Activated CD4-positive, alpha-beta memory T cell treated with anti-CD3 and anti-CD28 coated beads, Interleukin-2, amount 10 ng/mL, durations not matched to agents 7 days and 5 days (primary cell): ENCODE measurements around the gene SIGLEC9. TPM values are rescaled to one million over a fixed set of nuclear protein-coding genes. Genes with fewer than 3 reads are reported as not detected.

Experiments
- CTCF ChIA-PET: fragments of 350-600 bp; sonication (Branson Sonifier 250); formaldehyde crosslinking; loops from one replicate; lab custom pipeline; 2021; ENCODE audit warnings: antibody characterized with exemption, inconsistent platforms; lab: Charles Lee
- POLR2A ChIA-PET: fragments of 350-600 bp; sonication (Branson Sonifier 250); formaldehyde crosslinking; loops from one replicate; lab custom pipeline; 2021; ENCODE audit warnings: antibody characterized with exemption; lab: Charles Lee
- DNase-seq: peaks from one replicate; pipeline ENCODE4 v3.0.0-alpha.2; 2020
- H3K27ac Mint-ChIP-seq: one replicate; pipeline ENCODE4 v1.8.0; 2021; ENCODE audit warnings: mild to moderate bottlenecking, mixed read lengths
- H3K27me3 Mint-ChIP-seq: one replicate; pipeline ENCODE4 v1.8.0; 2021; ENCODE audit warnings: mixed read lengths
- H3K36me3 Mint-ChIP-seq: one replicate; pipeline ENCODE4 v1.8.0; 2021; ENCODE audit warnings: low read depth, mixed read lengths
- H3K4me1 Mint-ChIP-seq: one replicate; pipeline ENCODE4 v1.8.0; 2021; ENCODE audit warnings: mixed read lengths
- H3K4me3 Mint-ChIP-seq: one replicate; pipeline ENCODE4 v1.8.0; 2021; ENCODE audit warnings: mild to moderate bottlenecking, mixed read lengths
- H3K9me3 Mint-ChIP-seq: one replicate; pipeline ENCODE4 v1.8.0; 2021; ENCODE audit warnings: mixed read lengths
- total RNA-seq, 2 experiments: library from RNA; stranded (reverse); gene quantifications; one replicate each; pipeline ENCODE4 v1.2.3, GENCODE V29; 2021

Gene SIGLEC9
- total RNA-seq, 2 experiments from 2014 or later = 1.1 to 1.7 TPM

DNA sequence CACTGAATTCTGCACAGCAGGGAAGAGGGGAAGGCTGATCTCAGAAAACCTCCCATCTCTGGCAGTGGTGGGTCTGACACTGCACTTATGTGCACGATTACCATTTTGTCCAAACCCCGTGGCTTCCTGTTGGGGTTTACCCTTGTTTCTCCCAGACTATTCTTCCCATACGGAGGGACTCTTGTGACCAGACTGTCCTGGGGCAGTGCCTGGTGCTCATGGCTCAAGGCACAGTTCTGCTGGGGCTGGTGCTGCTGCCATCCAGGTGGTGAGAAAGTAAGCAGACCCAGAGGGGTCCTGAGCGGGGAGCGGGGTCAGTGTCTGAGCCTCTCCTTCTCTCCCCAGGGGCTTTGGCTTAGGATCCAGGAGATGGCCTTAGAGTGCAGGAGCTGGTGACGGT lies 5.1 kb upstream of the SIGLEC9 start:
- peaks cover 71% of the 10 kb centered on the region for H3K4me1 Mint-ChIP-seq
- no peak for DNase-seq
- POLR2A ChIA-PET = no interaction called here
- H3K9me3 Mint-ChIP-seq = no peaks in the 10 kb centered on the region
- peaks cover 35% of the 10 kb centered on the region for H3K27me3 Mint-ChIP-seq
- CTCF ChIA-PET = no interaction called here
- no peak overlapping the region for H3K27ac Mint-ChIP-seq
- no peak overlapping the region for H3K4me3 Mint-ChIP-seq
- peaks cover 6% of the 10 kb centered on the region for H3K36me3 Mint-ChIP-seq

DNA sequence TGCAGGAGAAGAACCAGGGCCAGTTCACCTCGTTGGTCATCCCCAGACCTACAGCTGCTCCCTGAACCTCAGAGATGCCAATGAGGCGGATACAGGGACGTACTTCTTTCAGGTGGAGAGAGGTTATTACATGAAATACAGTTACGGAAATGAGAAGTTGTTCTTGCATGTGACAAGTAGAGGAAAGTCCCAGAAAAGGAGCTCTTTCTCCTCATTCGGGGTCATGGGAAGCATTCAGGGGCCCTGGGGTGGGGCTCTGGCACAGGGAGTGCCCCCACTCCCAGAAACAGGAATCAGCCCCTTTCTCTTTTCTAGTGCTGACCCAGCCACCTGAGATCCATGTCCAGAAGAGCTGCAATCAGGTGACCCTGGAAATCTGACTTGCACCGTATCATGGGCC lies 4.5 kb upstream of the SIGLEC9 start:
- peaks cover 33% of the 10 kb centered on the region for H3K27me3 Mint-ChIP-seq
- peaks cover 71% of the 10 kb centered on the region for H3K4me1 Mint-ChIP-seq
- no peaks in the 10 kb centered on the region for H3K9me3 Mint-ChIP-seq
- CTCF ChIA-PET = no interaction called here
- peaks cover 6% of the 10 kb centered on the region for H3K36me3 Mint-ChIP-seq
- no peak overlapping the region for H3K27ac Mint-ChIP-seq
- H3K4me3 Mint-ChIP-seq = no peak overlapping the region
- POLR2A ChIA-PET = no interaction called here
- DNase-seq = no peak

DNA sequence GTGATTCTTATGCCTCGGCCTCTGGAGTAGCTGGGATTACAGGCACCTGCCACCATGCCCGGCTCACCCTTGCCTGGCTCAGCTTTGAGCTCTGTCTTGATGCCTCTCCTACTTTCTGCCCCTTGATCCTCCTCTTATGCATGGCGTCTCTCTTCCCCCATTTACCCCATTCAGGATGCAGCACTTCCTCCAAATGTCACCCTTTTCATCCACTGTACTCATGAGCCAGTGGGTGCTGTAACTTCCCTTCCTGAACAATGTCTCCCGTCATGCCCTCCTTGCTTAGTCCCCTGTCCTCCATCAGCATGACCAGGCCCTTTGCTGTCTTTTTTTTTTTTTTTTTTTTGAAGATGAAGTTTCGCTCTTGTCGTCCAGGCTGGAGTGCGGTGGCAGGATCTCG lies 3.4 kb upstream of the SIGLEC9 start:
- ChIA-PET POLR2A (no interaction called here), CTCF (no interaction called here)
- Mint-ChIP-seq H3K4me1 (peaks cover 62% of the 10 kb centered on the region), H3K9me3 (no peaks in the 10 kb centered on the region), H3K4me3 (no peak overlapping the region), H3K27ac (no peak overlapping the region), H3K36me3 (peaks cover 4% of the 10 kb centered on the region), H3K27me3 (peaks cover 24% of the 10 kb centered on the region)
- no peak for DNase-seq

DNA sequence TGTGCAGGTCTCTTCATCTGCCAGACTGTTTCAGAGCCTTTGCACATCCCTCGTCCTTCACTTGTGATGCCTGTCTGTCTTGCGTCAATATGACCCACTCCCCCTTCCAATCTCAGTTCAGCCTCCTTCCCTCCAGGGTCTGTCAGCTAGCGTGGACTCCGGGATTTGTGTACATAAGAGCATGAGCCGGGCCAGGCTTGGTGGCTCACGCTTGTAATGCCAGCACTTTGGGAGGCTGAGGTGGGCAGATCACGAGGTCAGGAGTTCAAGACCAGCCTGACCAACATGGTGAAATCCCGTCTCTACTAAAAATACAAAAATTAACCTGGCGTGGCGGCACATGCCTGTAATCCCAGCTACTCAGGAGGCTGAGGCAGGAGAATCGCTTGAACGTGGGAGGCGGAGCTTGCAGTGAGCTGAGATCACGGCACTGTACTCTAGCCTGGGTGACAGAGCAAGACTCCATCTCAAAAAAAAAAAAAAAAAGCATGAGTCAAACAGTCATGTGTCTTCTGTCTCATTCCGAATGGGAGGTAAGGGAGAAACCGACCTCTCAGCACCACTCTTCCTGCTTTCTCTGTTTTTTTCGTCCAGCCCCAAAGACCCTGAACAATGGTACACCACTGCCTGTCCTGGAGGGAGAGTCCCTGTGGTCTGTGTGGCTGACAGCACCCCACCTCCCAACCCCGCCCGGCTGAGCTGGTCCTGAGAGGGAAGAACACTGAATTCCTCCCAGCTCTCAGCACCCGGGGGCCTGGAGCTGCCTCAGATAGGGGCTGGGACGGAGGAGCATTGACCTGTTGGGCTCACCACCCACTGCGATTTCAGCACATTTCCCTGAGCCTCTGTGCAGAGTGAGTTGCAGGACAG lies 2.4 kb upstream of the SIGLEC9 start:
- CTCF ChIA-PET = no interaction called here
- Mint-ChIP-seq H3K27ac (peak overlapping the region; percentile 84), H3K4me1 (peaks cover 62% of the 10 kb centered on the region)

DNA sequence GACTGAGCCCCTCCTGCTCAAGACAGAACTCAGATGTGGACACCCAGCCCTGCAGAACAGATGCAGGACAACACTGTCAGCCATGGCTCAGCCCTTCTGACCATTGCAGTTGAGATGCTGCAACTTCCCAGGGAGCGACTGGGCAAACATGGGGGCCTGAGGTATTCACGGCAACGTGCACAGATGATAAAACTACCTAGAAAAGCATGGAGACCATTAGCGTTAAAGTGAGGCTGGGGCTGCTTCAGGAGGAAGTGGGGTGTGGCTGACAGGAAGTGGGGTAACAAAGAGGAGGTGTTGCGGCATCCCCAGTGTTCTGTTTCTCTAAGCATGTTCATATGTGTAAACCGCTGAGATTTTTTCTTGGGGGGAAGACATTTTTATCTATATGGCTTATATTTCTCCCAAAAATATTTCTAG lies 1.3 kb upstream of the SIGLEC9 start:
- ChIA-PET POLR2A (interaction anchor here (1.2 kb wide), 1 partner anchor 9 kb away, joined by 3 read pairs; no protein-coding TSS in a partner anchor), CTCF (no interaction called here)
- DNase-seq = peak; percentile 80
- no peaks in the 10 kb centered on the region for H3K9me3 Mint-ChIP-seq
- peak overlapping the region; percentile 84 for H3K27ac Mint-ChIP-seq
- H3K36me3 Mint-ChIP-seq = peaks cover 3% of the 10 kb centered on the region
- H3K4me1 Mint-ChIP-seq = peaks cover 69% of the 10 kb centered on the region
- peak overlapping the region; percentile 22 for H3K4me3 Mint-ChIP-seq
- peaks cover 11% of the 10 kb centered on the region for H3K27me3 Mint-ChIP-seq

More for the DNA sequence above, 2.4 kb upstream of the SIGLEC9 start:
- no peaks in the 10 kb centered on the region for H3K9me3 Mint-ChIP-seq
- H3K36me3 Mint-ChIP-seq = peaks cover 3% of the 10 kb centered on the region
- H3K27me3 Mint-ChIP-seq = peaks cover 15% of the 10 kb centered on the region
- peak overlapping the region; percentile 24 for H3K4me3 Mint-ChIP-seq
- POLR2A ChIA-PET = interaction anchor here (0.9 to 1.2 kb wide), 2 partner anchors 8 to 10 kb away, joined by 3 to 4 read pairs; no protein-coding TSS in a partner anchor
- no peak for DNase-seq

DNA sequence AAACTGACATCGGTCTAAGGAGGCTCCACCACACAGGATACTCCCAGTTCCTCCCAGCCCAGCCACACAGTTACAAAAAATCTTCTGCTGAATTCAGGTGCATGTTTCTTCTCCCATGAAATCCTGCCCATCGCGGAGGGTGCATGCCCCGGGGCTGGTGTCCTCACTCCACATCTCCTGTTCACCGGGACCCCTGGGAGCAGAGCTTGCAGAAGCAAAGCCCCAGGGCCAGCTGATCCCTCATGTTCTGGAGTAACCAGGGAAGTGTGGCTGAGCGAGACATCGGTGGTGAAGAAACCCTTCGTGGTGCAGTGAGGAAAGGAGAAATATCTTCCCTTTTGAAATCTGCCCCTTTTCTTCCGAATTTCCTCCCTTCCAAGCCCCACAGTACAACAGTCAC lies 904 bp upstream of the SIGLEC9 start:
- H3K9me3 Mint-ChIP-seq = no peaks in the 10 kb centered on the region
- H3K4me1 Mint-ChIP-seq = peaks cover 74% of the 10 kb centered on the region
- peak overlapping the region; percentile 22 for H3K4me3 Mint-ChIP-seq
- no peak for DNase-seq
- peak overlapping the region; percentile 84 for H3K27ac Mint-ChIP-seq
- ChIA-PET CTCF (interaction anchor here (1.3 kb wide), 1 partner anchor 9 kb away, joined by 4 read pairs; no protein-coding TSS in a partner anchor), POLR2A (interaction anchor here (1.0 kb wide), 1 partner anchor 9 kb away, joined by 4 read pairs; no protein-coding TSS in a partner anchor)
- H3K27me3 Mint-ChIP-seq = peaks cover 11% of the 10 kb centered on the region
- peaks cover 3% of the 10 kb centered on the region for H3K36me3 Mint-ChIP-seq

DNA sequence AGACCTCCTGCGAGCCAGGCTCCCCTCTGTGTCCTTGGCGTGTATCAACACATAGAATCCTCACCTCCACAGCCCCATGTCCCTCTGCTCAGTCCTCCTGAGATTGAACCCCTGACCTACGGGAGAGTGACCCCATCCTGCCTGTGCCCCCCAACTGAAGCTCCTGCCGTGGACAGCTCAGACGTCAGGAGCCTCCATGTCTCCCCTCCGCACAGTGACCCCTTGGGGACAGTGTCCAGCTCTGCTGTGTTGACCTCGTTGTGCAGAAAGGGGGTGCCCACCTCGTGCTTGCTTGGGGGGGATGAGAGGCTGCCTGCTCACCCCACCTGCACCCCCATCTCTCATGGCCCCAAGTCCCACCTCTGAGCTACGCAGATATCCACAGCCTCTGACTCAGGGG lies 490 bp upstream of the SIGLEC9 start:
- peaks cover 3% of the 10 kb centered on the region for H3K36me3 Mint-ChIP-seq
- peaks cover 7% of the 10 kb centered on the region for H3K27me3 Mint-ChIP-seq
- DNase-seq = no peak
- H3K27ac Mint-ChIP-seq = peak overlapping the region; percentile 84
- H3K4me1 Mint-ChIP-seq = peaks cover 72% of the 10 kb centered on the region
- no peaks in the 10 kb centered on the region for H3K9me3 Mint-ChIP-seq
- POLR2A ChIA-PET = interaction anchor here (1.0 kb wide), 1 partner anchor 10 kb away, joined by 4 read pairs; no protein-coding TSS in a partner anchor
- CTCF ChIA-PET = interaction anchor here (1.3 kb wide), 1 partner anchor 9 kb away, joined by 4 read pairs; no protein-coding TSS in a partner anchor
- peak overlapping the region; percentile 22 for H3K4me3 Mint-ChIP-seq

DNA sequence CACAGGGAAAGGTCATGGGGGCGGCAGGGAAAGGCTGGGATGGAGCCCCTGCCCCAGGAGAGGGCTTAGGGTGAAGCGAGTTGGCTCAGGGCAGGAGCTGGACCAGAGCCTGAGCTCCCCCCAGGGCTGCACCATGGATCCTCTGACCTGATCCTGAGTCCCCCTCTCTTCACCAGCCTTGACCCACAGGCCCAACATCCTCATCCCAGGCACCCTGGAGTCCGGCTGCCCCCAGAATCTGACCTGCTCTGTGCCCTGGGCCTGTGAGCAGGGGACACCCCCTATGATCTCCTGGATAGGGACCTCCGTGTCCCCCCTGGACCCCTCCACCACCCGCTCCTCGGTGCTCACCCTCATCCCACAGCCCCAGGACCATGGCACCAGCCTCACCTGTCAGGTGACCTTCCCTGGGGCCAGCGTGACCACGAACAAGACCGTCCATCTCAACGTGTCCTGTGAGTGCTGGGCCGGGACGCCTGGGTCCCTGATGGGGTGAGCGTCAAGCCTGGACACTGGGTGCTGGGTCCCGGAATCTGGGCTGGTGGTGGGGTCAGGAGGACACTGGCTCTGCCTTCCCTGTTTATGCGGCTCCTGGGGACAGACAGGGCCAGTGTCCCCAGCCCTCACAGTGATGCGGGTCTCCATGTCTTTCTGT lies 842 bp downstream of the SIGLEC9 start:
- Mint-ChIP-seq H3K27ac (peak overlapping the region; percentile 84), H3K36me3 (peaks cover 3% of the 10 kb centered on the region), H3K27me3 (peaks cover 11% of the 10 kb centered on the region), H3K4me1 (peaks cover 78% of the 10 kb centered on the region), H3K4me3 (no peak overlapping the region), H3K9me3 (no peaks in the 10 kb centered on the region)
- ChIA-PET CTCF (no interaction called here), POLR2A (no interaction called here)
- no peak for DNase-seq

DNA sequence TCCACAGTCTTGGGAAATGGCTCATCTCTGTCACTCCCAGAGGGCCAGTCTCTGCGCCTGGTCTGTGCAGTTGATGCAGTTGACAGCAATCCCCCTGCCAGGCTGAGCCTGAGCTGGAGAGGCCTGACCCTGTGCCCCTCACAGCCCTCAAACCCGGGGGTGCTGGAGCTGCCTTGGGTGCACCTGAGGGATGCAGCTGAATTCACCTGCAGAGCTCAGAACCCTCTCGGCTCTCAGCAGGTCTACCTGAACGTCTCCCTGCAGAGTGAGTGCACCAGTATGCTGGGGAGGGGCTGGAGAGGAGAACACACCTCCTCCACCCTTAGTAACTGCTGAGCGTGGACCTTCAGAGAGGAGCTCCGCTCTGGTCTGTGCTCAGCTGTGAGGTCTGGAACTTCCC lies 2.3 kb downstream of the SIGLEC9 start:
- H3K4me3 Mint-ChIP-seq = no peak overlapping the region
- peak overlapping the region; percentile 10 for H3K27ac Mint-ChIP-seq
- peaks cover 82% of the 10 kb centered on the region for H3K4me1 Mint-ChIP-seq
- no peak for DNase-seq
- peaks cover 13% of the 10 kb centered on the region for H3K27me3 Mint-ChIP-seq
- ChIA-PET CTCF (no interaction called here), POLR2A (no interaction called here)
- no peaks in the 10 kb centered on the region for H3K9me3 Mint-ChIP-seq
- peaks cover under 1% of the 10 kb centered on the region for H3K36me3 Mint-ChIP-seq

DNA sequence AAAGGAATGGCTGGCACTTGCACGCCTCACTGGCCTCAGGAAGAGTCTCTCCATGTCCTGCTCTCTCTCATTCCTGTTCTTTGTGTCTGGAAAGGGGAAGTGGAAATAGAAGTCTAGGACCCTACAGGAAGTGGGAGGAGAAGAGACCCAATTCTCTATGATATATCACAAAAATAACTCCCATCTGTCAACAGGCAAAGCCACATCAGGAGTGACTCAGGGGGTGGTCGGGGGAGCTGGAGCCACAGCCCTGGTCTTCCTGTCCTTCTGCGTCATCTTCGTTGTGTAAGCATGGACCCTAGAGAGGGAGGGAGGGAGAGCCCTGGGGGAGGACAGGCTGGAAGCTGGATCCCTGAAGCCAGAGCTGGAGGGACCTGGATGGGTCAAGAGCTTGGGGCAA lies 3.0 kb downstream of the SIGLEC9 start:
- Mint-ChIP-seq H3K27ac (no peak overlapping the region), H3K9me3 (no peaks in the 10 kb centered on the region), H3K36me3 (no peaks in the 10 kb centered on the region), H3K4me3 (no peak overlapping the region), H3K4me1 (peaks cover 81% of the 10 kb centered on the region), H3K27me3 (peaks cover 13% of the 10 kb centered on the region)
- CTCF ChIA-PET = interaction anchor here (1.2 kb wide), 1 partner anchor 30 kb away, joined by 4 read pairs; no protein-coding TSS in a partner anchor
- DNase-seq = no peak
- POLR2A ChIA-PET = no interaction called here

DNA sequence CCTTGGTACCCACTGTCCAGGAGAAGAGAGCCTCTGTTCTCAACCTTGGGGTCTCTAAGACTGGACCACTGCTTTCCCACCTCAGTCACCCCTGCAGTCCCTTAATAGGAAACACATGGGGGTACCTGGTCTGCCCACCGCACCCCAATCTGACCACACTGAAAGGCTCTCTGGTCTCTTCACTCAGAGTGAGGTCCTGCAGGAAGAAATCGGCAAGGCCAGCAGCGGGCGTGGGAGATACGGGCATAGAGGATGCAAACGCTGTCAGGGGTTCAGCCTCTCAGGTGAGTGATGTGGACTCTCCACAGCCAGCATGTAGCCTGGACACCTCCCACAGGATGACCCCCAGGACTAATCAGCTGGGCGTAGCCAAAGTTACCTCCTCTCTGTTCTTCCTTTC lies 3.5 kb downstream of the SIGLEC9 start:
- Mint-ChIP-seq H3K27ac (no peak overlapping the region), H3K4me1 (peaks cover 76% of the 10 kb centered on the region)
- CTCF ChIA-PET = interaction anchor here (0.6 to 1.2 kb wide), 3 partner anchors 17 to 31 kb away, joined by 3 to 4 read pairs (median 3); no protein-coding TSS in a partner anchor

DNA sequence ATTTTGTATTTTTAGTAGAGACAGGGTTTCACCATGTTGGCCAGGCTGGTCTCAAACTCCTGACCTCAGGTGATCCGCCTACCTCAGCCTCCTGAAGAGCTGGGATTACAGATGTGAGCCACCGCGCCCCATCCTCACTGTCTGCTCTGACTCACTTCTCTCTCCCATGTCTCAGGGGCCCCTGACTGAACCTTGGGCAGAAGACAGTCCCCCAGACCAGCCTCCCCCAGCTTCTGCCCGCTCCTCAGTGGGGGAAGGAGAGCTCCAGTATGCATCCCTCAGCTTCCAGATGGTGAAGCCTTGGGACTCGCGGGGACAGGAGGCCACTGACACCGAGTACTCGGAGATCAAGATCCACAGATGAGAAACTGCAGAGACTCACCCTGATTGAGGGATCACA lies 5.0 kb downstream of the SIGLEC9 start:
- Mint-ChIP-seq H3K27ac (no peak overlapping the region), H3K27me3 (peaks cover 15% of the 10 kb centered on the region), H3K9me3 (no peaks in the 10 kb centered on the region), H3K4me1 (peaks cover 61% of the 10 kb centered on the region), H3K36me3 (no peaks in the 10 kb centered on the region), H3K4me3 (no peak overlapping the region)
- DNase-seq = no peak
- ChIA-PET POLR2A (interaction anchor here (1.2 kb wide), 1 partner anchor 19 kb away, joined by 3 read pairs; no protein-coding TSS in a partner anchor), CTCF (no interaction called here)

More for the DNA sequence above, 3.5 kb downstream of the SIGLEC9 start:
- no peak overlapping the region for H3K4me3 Mint-ChIP-seq
- H3K36me3 Mint-ChIP-seq = no peaks in the 10 kb centered on the region
- DNase-seq = no peak
- no peaks in the 10 kb centered on the region for H3K9me3 Mint-ChIP-seq
- peaks cover 13% of the 10 kb centered on the region for H3K27me3 Mint-ChIP-seq
- POLR2A ChIA-PET = no interaction called here
